Thyroid gland (tissue), 4 donors: Measurements from ENCODE around the gene WNT5B. TPM values are rescaled to one million over a fixed set of nuclear protein-coding genes. Genes with fewer than 3 reads are reported as not detected.
A peak's percentile ranks its signal among the peaks of the same experiment; 100 is the strongest.

Source experiments
- DNase-seq, 2 donors: peaks; one replicate each; pipeline ENCODE4 v3.0.0-alpha.2; 2019
- H3K27ac ChIP-seq, 3 donors: fragments of 200-600 bp; sonication (generic); 1 replicate in 2 of 3; 2 replicates in 1 of 3; pipeline ENCODE4 v1.5.1; 2016 to 2019; ENCODE audit warnings: mild to moderate bottlenecking in 1 of 3, moderate library complexity in 1 of 3
- H3K27me3 ChIP-seq: fragments of 200-600 bp; sonication (generic); one replicate; pipeline ENCODE4 v1.5.1; 2019
- H3K36me3 ChIP-seq, 2 donors: fragments of 200-600 bp; sonication (generic); one replicate each; pipeline ENCODE4 v1.5.1; 2016 to 2019
- H3K4me1 ChIP-seq, 2 donors: fragments of 200-600 bp; sonication (generic); one replicate each; pipeline ENCODE4 v1.5.1; 2017 to 2019
- H3K4me3 ChIP-seq, 3 donors: fragments of 200-600 bp; sonication (generic); replicated peaks in 1 of 3; 1 replicate in 2 of 3; 2 replicates in 1 of 3; pipeline ENCODE4 v1.5.1; 2016; ENCODE audit warnings: mild to moderate bottlenecking in 1 of 3
- H3K9me3 ChIP-seq: fragments of 200-600 bp; sonication (generic); one replicate; pipeline ENCODE4 v1.5.1; 2017
- CTCF ChIP-seq, 6 experiments: fragments of 200-600 bp in 3 of 6; fragments of 450-650 bp in 3 of 6; sonication (generic) in 3 of 6; IDR thresholded peaks; one replicate each; pipeline ENCODE4 v1.5.1; 2016 to 2019; ENCODE audit warnings: antibody characterized with exemption in 6 of 6, mild to moderate bottlenecking in 2 of 6, inconsistent platforms in 1 of 6, moderate library complexity in 1 of 6
- POLR2A ChIP-seq, 2 donors: fragments of 450-650 bp; IDR thresholded peaks; one replicate each; pipeline ENCODE4 v1.6.1; 2017; ENCODE audit warnings: antibody characterized with exemption in 2 of 2, mild to moderate bottlenecking in 2 of 2, moderate library complexity in 1 of 2
- WGBS, 2 donors: methylation state at CpG; one replicate each; pipeline ENCODE4 v1.1.5; 2017; 5-methylcytosine and 5-hydroxymethylcytosine counted together
- intact Hi-C: fragments of 100-400 bp; cut with DNase I; formaldehyde crosslinking; loops from one replicate; pipeline ENCODE4 v1.15.1; 2023
- total RNA-seq, 4 donors: library from RNA; depleted of rRNA; stranded (reverse); fragments of >200 nt; gene quantifications; one replicate each; pipeline ENCODE4 v1.2.3, GENCODE V29; 2016

WNT5B gene
- total RNA-seq, 4 donors from 2014 or later: 0.78 to 4.3 (median 0.95) TPM

DNA sequence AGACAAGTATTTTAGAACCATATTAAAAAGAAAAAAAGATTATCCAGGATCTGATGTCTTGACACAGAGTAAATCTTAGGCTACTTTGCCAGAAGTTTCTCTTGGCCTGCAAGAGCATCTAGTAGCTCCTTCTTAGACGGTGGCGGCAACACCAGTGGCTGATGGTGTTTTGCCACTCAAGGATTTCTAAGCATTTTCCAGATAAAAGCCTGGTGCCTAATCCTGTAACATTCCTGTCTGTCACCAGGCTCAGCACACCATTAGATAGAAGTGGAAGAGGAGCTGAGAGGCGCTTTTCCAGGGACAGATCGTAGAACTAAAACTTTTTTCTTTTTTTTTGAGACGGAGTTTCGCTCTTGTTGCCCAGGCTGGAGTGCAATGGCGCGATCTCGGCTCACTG is 14.0 kb downstream of the WNT5B start:
- Histone ChIP-seq H3K27me3 (no peaks in the 10 kb centered on the region), H3K9me3 (no peaks in the 10 kb centered on the region), H3K36me3 (no peaks in the 10 kb centered on the region), H3K27ac (no peak overlapping the region), H3K4me3 (no peak overlapping the region), H3K4me1 (peaks cover 0 to 4% of the 10 kb centered on the region in 2 donors)
- intact Hi-C loops: no loop called here
- TF ChIP-seq CTCF (IDR thresholded peaks at IDR 0.05) (no peak), POLR2A (IDR thresholded peaks at IDR 0.05) (no peak)
- no peak for DNase-seq
- WGBS, 2 donors: 90 to 91% methylated on average over 9 of the region's 9 CpGs

DNA sequence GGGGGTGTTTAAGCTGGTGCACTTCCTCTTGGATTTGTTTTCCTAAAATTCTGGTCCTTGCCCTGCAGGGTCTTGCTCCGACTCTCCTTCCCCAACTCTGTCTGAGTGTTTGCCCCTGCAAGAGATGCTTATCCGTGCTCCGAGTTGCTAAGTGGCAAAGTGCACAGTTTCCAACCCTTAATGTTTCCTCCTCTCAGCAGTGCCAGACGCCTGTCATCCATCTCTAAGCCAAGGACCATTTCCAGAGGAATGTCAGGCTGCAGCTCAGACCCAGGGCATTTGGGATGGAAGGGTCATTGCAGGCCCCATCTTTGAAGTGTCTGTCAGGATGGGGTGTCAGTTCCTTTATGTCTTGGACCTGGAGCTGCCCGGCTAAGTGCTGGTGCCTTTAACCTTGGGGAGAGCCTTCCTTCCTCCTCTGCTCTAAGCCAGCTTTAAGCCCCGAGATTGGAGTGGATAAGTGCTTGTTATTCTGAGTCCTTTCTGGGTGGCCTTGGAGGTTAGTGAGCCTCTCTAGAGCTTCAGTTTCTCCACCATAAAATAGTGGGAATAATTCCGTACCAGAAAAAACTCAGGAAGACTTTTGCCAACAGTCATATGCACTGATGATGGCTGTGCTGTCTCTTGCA is 15.0 kb downstream of the WNT5B start:
- Histone ChIP-seq H3K4me1 (peaks cover 0 to 4% of the 10 kb centered on the region in 2 donors), H3K36me3 (no peaks in the 10 kb centered on the region), H3K9me3 (no peaks in the 10 kb centered on the region), H3K27me3 (no peaks in the 10 kb centered on the region), H3K4me3 (no peak overlapping the region), H3K27ac (no peak overlapping the region)
- intact Hi-C loops: no loop called here
- WGBS, 2 donors: 46 to 72% methylated on average over 7 of the region's 7 CpGs
- TF ChIP-seq POLR2A (IDR thresholded peaks at IDR 0.05) (no peak), CTCF (IDR thresholded peaks at IDR 0.05) (no peak)
- no peak for DNase-seq

- WGBS, 2 donors: 30 to 38% methylated on average over 15 of the region's 15 CpGs
- Histone ChIP-seq H3K27ac (no peak overlapping the region), H3K36me3 (no peaks in the 10 kb centered on the region), H3K4me3 (no peak overlapping the region), H3K4me1 (peaks cover 0 to 4% of the 10 kb centered on the region in 2 donors), H3K27me3 (no peaks in the 10 kb centered on the region), H3K9me3 (no peaks in the 10 kb centered on the region)
- DNase-seq: peak; percentile 71 to 81
- TF ChIP-seq POLR2A (IDR thresholded peaks at IDR 0.05) (no peak), CTCF (IDR thresholded peaks at IDR 0.05) (no peak)
- intact Hi-C loops: no loop called here
Measured at GRCh38 chr12:1644534-1645438, 15.8 kb downstream of the WNT5B start.

DNA sequence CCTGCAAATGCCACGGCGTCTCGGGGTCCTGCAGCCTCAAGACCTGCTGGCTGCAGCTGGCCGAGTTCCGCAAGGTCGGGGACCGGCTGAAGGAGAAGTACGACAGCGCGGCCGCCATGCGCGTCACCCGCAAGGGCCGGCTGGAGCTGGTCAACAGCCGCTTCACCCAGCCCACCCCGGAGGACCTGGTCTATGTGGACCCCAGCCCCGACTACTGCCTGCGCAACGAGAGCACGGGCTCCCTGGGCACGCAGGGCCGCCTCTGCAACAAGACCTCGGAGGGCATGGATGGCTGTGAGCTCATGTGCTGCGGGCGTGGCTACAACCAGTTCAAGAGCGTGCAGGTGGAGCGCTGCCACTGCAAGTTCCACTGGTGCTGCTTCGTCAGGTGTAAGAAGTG is 16.8 kb downstream of the WNT5B start:
- no peak overlapping the region for H3K27ac ChIP-seq
- H3K4me1 ChIP-seq: peaks cover 0 to 4% of the 10 kb centered on the region in 2 donors
- 97 to 98% methylated on average over 22 to 28 of the region's 29 CpGs for WGBS, 2 donors
- no peak for DNase-seq
- H3K9me3 ChIP-seq: no peaks in the 10 kb centered on the region
- intact Hi-C loops: no loop called here
- no peaks in the 10 kb centered on the region for H3K27me3 ChIP-seq
- no peak for TF ChIP-seq POLR2A (IDR thresholded peaks at IDR 0.05)
- TF ChIP-seq CTCF (IDR thresholded peaks at IDR 0.05): no peak
- H3K36me3 ChIP-seq: no peaks in the 10 kb centered on the region
- no peak overlapping the region for H3K4me3 ChIP-seq
